GM23248 (cell line): ENCODE data around the gene PI4KA. TPM values are rescaled to one million over a fixed set of nuclear protein-coding genes. Genes with fewer than 3 reads are reported as not detected.

Source experiments
- DNase-seq: peaks from one replicate; pipeline ENCODE4 v3.0.0-alpha.2; 2015
- H2AFZ ChIP-seq: fragments of 200-600 bp; sonication (generic); 2 replicates; pipeline ENCODE4 v1.6.1; 2016; ENCODE audit warnings: antibody characterized with exemption
- H3F3A ChIP-seq: fragments of 200-600 bp; sonication (generic); 2 replicates; pipeline ENCODE4 v1.6.1; 2016; ENCODE audit warnings: mild to moderate bottlenecking, antibody characterized with exemption, mixed run types; ENCODE audit not compliant: insufficient read depth
- H3K27ac ChIP-seq: fragments of 200-600 bp; sonication (generic); 2 replicates; pipeline ENCODE4 v1.5.1; 2016; ENCODE audit warnings: mild to moderate bottlenecking
- H3K27me3 ChIP-seq: fragments of 200-600 bp; sonication (generic); replicated peaks from 2 replicates; pipeline ENCODE4 v1.6.1; 2016; ENCODE audit warnings: mild to moderate bottlenecking; ENCODE audit not compliant: insufficient read depth
- H3K36me3 ChIP-seq: fragments of 200-600 bp; sonication (generic); 2 replicates; pipeline ENCODE4 v1.6.1; 2016; ENCODE audit warnings: low read depth, mild to moderate bottlenecking
- H3K4me1 ChIP-seq: fragments of 200-600 bp; sonication (generic); 2 replicates; pipeline ENCODE4 v1.6.1; 2016; ENCODE audit warnings: mild to moderate bottlenecking; ENCODE audit not compliant: insufficient read depth
- H3K4me2 ChIP-seq: fragments of 200-600 bp; sonication (generic); one replicate; pipeline ENCODE4 v1.6.1; 2016; ENCODE audit warnings: mild to moderate bottlenecking; ENCODE audit not compliant: unreplicated experiment
- H3K4me3 ChIP-seq: fragments of 200-600 bp; sonication (generic); 2 replicates; pipeline ENCODE4 v1.5.1; 2016; ENCODE audit warnings: mild to moderate bottlenecking
- H3K79me2 ChIP-seq: fragments of 200-600 bp; sonication (generic); 2 replicates; pipeline ENCODE4 v1.6.1; 2016; ENCODE audit warnings: mild to moderate bottlenecking; ENCODE audit not compliant: insufficient read depth
- H3K9ac ChIP-seq: fragments of 200-600 bp; sonication (generic); 2 replicates; pipeline ENCODE4 v1.6.1; 2016; ENCODE audit warnings: mild to moderate bottlenecking
- H3K9me2 ChIP-seq: fragments of 200-600 bp; sonication (generic); 2 replicates; pipeline ENCODE4 v1.6.1; 2016; ENCODE audit warnings: mixed run types, mild to moderate bottlenecking, moderate library complexity; ENCODE audit not compliant: insufficient read depth
- H3K9me3 ChIP-seq: fragments of 200-600 bp; sonication (generic); one replicate; pipeline ENCODE4 v1.6.1; 2017; ENCODE audit warnings: low read depth
- H4K20me1 ChIP-seq: fragments of 200-600 bp; sonication (generic); 2 replicates; pipeline ENCODE4 v1.6.0; 2016; ENCODE audit not compliant: insufficient read depth
- EZH2 ChIP-seq: fragments of 200-600 bp; sonication (generic); IDR thresholded peaks from 2 replicates; pipeline ENCODE4 v1.6.1; 2018; ENCODE audit warnings: antibody characterized with exemption, mild to moderate bottlenecking; ENCODE audit not compliant: insufficient read depth, poor library complexity, severe bottlenecking
- EZH2phosphoT487 ChIP-seq: fragments of 200-600 bp; sonication (generic); IDR thresholded peaks from 2 replicates; pipeline ENCODE4 v1.6.1; 2018; ENCODE audit warnings: antibody characterized with exemption, moderate library complexity, mild to moderate bottlenecking, low read depth; ENCODE audit not compliant: insufficient read depth
- WGBS, 2 experiments: methylation state at CpG; one replicate each; pipeline ENCODE4 v1.1.6; 2015 to 2017; ENCODE audit warnings: low lambda C conversion rate in 2 of 2, low coverage in 1 of 2; ENCODE audit errors: missing lambda C conversion rate in 2 of 2; 5-methylcytosine and 5-hydroxymethylcytosine counted together
- in situ Hi-C: fragments of 300-500 bp; cut with MboI; formaldehyde crosslinking; loops from 2 replicates; pipeline ENCODE4 v1.15.0; 2020
- polyA plus RNA-seq: library from polyadenylated mRNA; unstranded; fragments of >200 nt; fragmentation: Nextera tagmentation; extraction: Ambion mirVana; gene quantifications from 2 replicates; pipeline ENCODE4 v1.2.1, GENCODE V29; 2016
- total RNA-seq: library from RNA; depleted of rRNA; stranded (reverse); fragments of >200 nt; shearing (Covaris generic); gene quantifications from 2 replicates; pipeline ENCODE4 v1.2.3, GENCODE V29; 2014

The PI4KA gene
- total and polyA plus RNA-seq, 2 experiments from 2014 or later, result 31.1 to 34.5 TPM

DNA sequence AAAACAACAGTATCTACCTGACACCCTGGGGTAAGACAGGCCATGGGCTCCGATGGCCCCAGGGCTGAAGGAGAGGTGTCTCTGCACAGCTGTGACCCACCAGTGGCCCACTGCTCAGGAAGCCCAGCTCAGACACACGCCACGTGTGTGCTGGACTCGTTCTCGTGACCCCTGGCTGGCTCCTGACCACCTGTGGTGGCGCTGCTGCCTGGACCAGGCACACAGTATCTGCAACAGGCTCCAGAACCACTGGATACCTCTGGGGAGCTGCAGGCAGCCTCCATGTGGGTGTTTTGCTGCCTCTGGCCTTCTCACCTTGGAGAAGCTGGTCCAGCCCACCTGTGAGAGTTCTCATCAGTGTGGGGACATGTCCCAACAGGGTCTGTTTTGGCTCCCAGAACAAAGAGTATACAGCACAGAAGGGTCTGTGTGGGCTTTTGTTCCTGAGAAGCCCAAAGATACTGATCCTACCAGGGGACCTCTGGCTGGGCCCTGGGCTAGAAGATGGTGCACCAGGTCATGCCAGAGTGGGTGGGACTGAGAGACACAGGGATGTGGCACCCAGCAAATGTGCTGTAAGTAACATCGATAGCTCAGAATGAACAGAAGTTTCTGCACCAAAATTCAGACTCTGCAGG is 106.4 kb downstream of the PI4KA start:
- WGBS, 2 experiments, result 97 to 98% methylated on average over 7 of the region's 7 CpGs
- no peaks in the 10 kb centered on the region for H4K20me1 ChIP-seq
- no peak overlapping the region for H3K4me3 ChIP-seq
- TF ChIP-seq EZH2 (no peak), EZH2phosphoT487 (no peak)
- no peak overlapping the region for H3K27ac ChIP-seq
- peaks cover 9% of the 10 kb centered on the region; the same call in 1 of the 2 replicates for H3F3A ChIP-seq
- H3K9me3 ChIP-seq, result no peaks in the 10 kb centered on the region
- H3K4me2 ChIP-seq, result no peak overlapping the region
- H3K9me2 ChIP-seq, result no peaks in the 10 kb centered on the region
- H3K4me1 ChIP-seq, result peaks cover 12% of the 10 kb centered on the region
- H3K79me2 ChIP-seq, result no peaks in the 10 kb centered on the region
- no peak overlapping the region for H3K9ac ChIP-seq
- DNase-seq, result no peak
- H2AFZ ChIP-seq, result no peak overlapping the region
- no peaks in the 10 kb centered on the region for H3K27me3 ChIP-seq
- in situ Hi-C loops, result no loop called here
- peaks cover 3% of the 10 kb centered on the region; the same call in 1 of the 2 replicates for H3K36me3 ChIP-seq

DNA sequence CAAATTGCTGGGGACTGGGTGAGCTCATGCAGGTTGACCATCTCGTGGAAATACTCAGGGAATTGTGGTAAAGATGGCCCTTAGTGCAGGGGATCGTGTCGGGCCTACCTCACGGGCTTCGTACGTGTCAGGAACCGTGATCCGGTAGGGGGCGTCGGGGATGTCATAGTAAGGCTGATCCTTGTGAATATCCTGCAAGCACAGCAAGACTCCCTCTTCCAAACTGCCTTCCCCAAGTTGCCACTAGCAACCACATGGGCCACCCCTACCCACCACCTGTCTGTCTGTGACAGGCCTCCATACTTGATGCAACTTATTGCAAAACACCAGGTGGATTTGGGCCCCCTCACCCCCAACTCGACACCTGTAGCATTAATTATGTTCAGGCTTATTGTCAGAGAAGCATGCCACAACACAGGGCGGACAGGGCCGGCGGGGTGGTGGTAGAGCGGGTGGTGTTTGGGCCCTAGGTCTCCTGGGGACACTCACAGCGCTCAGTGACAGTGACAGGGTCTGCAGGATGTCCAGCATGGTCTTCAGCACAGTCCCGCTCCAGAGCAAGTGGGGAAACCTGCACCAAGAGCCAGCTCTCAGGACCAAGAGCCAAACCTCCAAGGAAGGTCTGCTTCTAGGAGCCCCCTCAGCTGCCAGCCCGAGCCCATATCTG is 107.3 kb downstream of the PI4KA start:
- no peak overlapping the region for H3K4me2 ChIP-seq
- DNase-seq, result no peak

DNA sequence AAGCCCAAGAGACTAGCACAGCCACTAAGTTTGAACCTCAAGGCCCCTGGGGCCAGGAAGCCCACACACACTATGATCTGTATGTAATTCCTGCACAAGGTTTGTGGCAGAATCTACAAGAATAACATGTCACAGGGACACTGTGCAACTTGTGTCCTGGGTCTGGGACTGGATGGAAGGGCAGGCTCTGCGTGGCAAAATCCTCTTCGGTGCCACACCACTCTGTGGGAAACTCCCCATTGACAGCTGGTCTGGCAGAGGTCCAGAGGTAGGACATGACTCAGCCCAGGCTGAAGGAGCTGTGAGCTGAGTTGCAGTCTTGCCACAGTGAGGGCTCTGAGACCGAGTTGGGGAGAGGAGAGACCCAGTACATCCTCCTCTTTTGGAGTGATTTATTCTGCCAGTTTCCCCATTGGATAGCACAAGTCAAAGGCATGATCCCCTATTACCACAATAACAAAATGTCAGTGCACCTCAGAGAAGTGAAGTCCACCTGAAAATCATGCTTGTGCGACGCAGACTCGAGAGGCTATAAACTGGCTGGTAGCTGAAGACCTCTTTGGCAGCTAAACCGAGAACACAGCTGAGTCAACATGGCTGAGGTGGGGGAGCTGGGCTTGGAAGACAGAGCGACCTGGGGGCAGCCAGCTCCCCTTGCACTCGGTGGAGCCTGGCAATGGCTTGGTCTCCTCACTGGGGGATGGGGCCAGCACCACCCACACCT is 108.0 kb downstream of the PI4KA start:
- Histone ChIP-seq H3K9ac (peak overlapping the region; percentile 39; the same call in 1 of the 2 replicates), H3K27me3 (no peaks in the 10 kb centered on the region), H3K4me3 (no peak overlapping the region), H3K4me1 (peaks cover 12% of the 10 kb centered on the region), H2AFZ (no peak overlapping the region), H3K9me3 (no peaks in the 10 kb centered on the region), H3F3A (peaks cover 9% of the 10 kb centered on the region; the same call in 1 of the 2 replicates), H4K20me1 (no peaks in the 10 kb centered on the region), H3K27ac (peak overlapping the region; percentile 39; the same call in 1 of the 2 replicates), H3K79me2 (no peaks in the 10 kb centered on the region), H3K36me3 (peaks cover 8% of the 10 kb centered on the region; the same call in 1 of the 2 replicates), H3K9me2 (no peaks in the 10 kb centered on the region), H3K4me2 (no peak overlapping the region)
- WGBS, 2 experiments, result 45 to 49% methylated on average over 9 of the region's 9 CpGs
- in situ Hi-C loops, result no loop called here
- no peak for TF ChIP-seq EZH2phosphoT487
- TF ChIP-seq EZH2, result no peak
- DNase-seq, result peak; percentile 93

More for the DNA sequence above, 107.3 kb downstream of the PI4KA start:
- 93 to 95% methylated on average over 16 to 18 of the region's 18 CpGs for WGBS, 2 experiments
- no peak overlapping the region for H3K4me3 ChIP-seq
- H3F3A ChIP-seq, result peaks cover 9% of the 10 kb centered on the region; the same call in 1 of the 2 replicates
- in situ Hi-C loops, result no loop called here
- H3K27me3 ChIP-seq, result no peaks in the 10 kb centered on the region
- H3K9me2 ChIP-seq, result no peaks in the 10 kb centered on the region
- no peak overlapping the region for H3K9ac ChIP-seq
- TF ChIP-seq EZH2phosphoT487 (no peak), EZH2 (no peak)
- H4K20me1 ChIP-seq, result no peaks in the 10 kb centered on the region
- H3K27ac ChIP-seq, result no peak overlapping the region
- peaks cover 12% of the 10 kb centered on the region for H3K4me1 ChIP-seq
- H3K79me2 ChIP-seq, result no peaks in the 10 kb centered on the region
- H2AFZ ChIP-seq, result no peak overlapping the region
- H3K9me3 ChIP-seq, result no peaks in the 10 kb centered on the region
- H3K36me3 ChIP-seq, result peaks cover 8% of the 10 kb centered on the region; the same call in 1 of the 2 replicates

DNA sequence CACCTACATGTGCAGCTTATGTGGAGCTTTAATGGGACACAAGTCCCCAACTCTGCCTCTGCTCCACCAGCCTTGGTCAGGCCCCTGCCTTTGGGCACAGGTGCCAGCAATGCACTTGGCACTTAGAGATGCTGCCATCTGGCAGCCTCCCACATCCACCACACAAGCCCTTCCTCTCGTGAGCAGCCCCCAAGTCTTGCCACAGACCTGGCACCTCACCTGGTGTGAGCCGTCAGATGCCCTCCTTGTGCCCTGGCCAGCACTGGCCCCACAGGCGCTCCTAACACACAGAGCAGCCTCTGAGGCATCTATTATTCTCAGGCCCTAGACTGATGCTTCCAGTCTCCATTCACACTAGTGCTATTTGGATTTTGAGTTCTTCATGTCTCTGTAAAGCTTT is 109.2 kb downstream of the PI4KA start:
- no peak overlapping the region for H3K27ac ChIP-seq
- H3K9me2 ChIP-seq, result no peaks in the 10 kb centered on the region
- H3K36me3 ChIP-seq, result peaks cover 8% of the 10 kb centered on the region; the same call in 1 of the 2 replicates
- no peak overlapping the region for H3K4me3 ChIP-seq
- H3K79me2 ChIP-seq, result no peaks in the 10 kb centered on the region
- H3K9ac ChIP-seq, result no peak overlapping the region
- H3K27me3 ChIP-seq, result no peaks in the 10 kb centered on the region
- in situ Hi-C loops, result no loop called here
- H2AFZ ChIP-seq, result no peak overlapping the region
- WGBS, 2 experiments, result 94 to 95% methylated on average over 3 of the region's 3 CpGs
- TF ChIP-seq EZH2phosphoT487, result no peak
- no peak for TF ChIP-seq EZH2
- no peak overlapping the region for H3K4me2 ChIP-seq
- DNase-seq, result no peak
- H4K20me1 ChIP-seq, result no peaks in the 10 kb centered on the region
- peaks cover 12% of the 10 kb centered on the region for H3K4me1 ChIP-seq
- peaks cover 9% of the 10 kb centered on the region; the same call in 1 of the 2 replicates for H3F3A ChIP-seq
- no peaks in the 10 kb centered on the region for H3K9me3 ChIP-seq
